H1 (cell line): ENCODE data around the gene HDDC3.

ENCODE experiments used
- ATF3 ChIP-seq: IDR thresholded peaks from 2 replicates; pipeline ENCODE4 v1.6.1; 2011; ENCODE audit warnings: low read depth, mild to moderate bottlenecking, low read length; ENCODE audit not compliant: insufficient read depth
- CREB1 ChIP-seq: IDR thresholded peaks from 2 replicates; pipeline ENCODE4 v1.6.1; 2012; ENCODE audit warnings: inconsistent platforms
- CTCF ChIP-seq, 3 experiments: IDR thresholded peaks; 1 replicate in 2 of 3; 2 replicates in 1 of 3; pipeline versions ENCODE4 v1.5.1 to v1.6.1; 2011; ENCODE audit warnings: low read length in 3 of 3, mild to moderate bottlenecking in 3 of 3, inconsistent platforms in 2 of 3, low read depth in 1 of 3, moderate library complexity in 1 of 3; ENCODE audit not compliant: insufficient read depth in 1 of 3; ENCODE audit errors: control extremely low read depth in 1 of 3
- E2F6 ChIP-seq: IDR thresholded peaks from 2 replicates; pipeline ENCODE4 v1.6.1; 2012; ENCODE audit warnings: inconsistent platforms
- EP300 ChIP-seq, 2 experiments: IDR thresholded peaks; 1 replicate in 1 of 2; 2 replicates in 1 of 2; pipeline ENCODE4 v1.6.1; 2011 to 2012; ENCODE audit warnings: low read depth in 2 of 2, low read length in 2 of 2, mild to moderate bottlenecking in 2 of 2, borderline replicate concordance in 1 of 2, inconsistent platforms in 1 of 2, moderate library complexity in 1 of 2
- JUN ChIP-seq: IDR thresholded peaks from 2 replicates; pipeline ENCODE4 v1.6.1; 2011; ENCODE audit warnings: low read depth, mild to moderate bottlenecking, improper control_type of control experiment, low read length
- NANOG ChIP-seq: IDR thresholded peaks from 2 replicates; pipeline ENCODE4 v1.6.1; 2011; ENCODE audit warnings: low read length, low read depth, mild to moderate bottlenecking, inconsistent platforms; ENCODE audit not compliant: insufficient read depth, poor library complexity, severe bottlenecking
- POLR2A ChIP-seq, 2 experiments: IDR thresholded peaks; 1 replicate in 1 of 2; 2 replicates in 1 of 2; pipeline ENCODE4 v1.6.1; 2011; ENCODE audit warnings: low read depth in 2 of 2, low read length in 2 of 2, mild to moderate bottlenecking in 2 of 2; ENCODE audit errors: control extremely low read depth in 1 of 2
- RAD21 ChIP-seq, 2 experiments: IDR thresholded peaks in 1 of 2; conservative IDR thresholded peaks in 1 of 2; 2 replicates each; pipeline ENCODE4 v1.6.1; 2011; ENCODE audit warnings: low read depth in 2 of 2, low read length in 2 of 2, improper control_type of control experiment in 1 of 2, inconsistent platforms in 1 of 2, mild to moderate bottlenecking in 1 of 2, moderate library complexity in 1 of 2
- SAP30 ChIP-seq: fragments of 300-600 bp; sonication (generic); IDR thresholded peaks from 2 replicates; pipeline ENCODE4 v1.7.1; 2012; ENCODE audit warnings: low read length, moderate library complexity, mild to moderate bottlenecking, inconsistent platforms; ENCODE audit not compliant: insufficient read depth, insufficient replicate concordance
- SP2 ChIP-seq: IDR thresholded peaks from 2 replicates; pipeline ENCODE4 v1.6.1; 2012; ENCODE audit warnings: mild to moderate bottlenecking, low read length, inconsistent platforms
- SRF ChIP-seq: IDR thresholded peaks from 2 replicates; pipeline ENCODE4 v1.6.1; 2011; ENCODE audit warnings: mild to moderate bottlenecking, low read depth, low read length, moderate library complexity
- TAF1 ChIP-seq: IDR thresholded peaks from 2 replicates; pipeline ENCODE4 v1.6.1; 2011; ENCODE audit warnings: mild to moderate bottlenecking, low read depth, low read length
- YY1 ChIP-seq: IDR thresholded peaks from 2 replicates; pipeline ENCODE4 v1.6.1; 2011; ENCODE audit warnings: low read depth, mild to moderate bottlenecking, low read length

DNA sequence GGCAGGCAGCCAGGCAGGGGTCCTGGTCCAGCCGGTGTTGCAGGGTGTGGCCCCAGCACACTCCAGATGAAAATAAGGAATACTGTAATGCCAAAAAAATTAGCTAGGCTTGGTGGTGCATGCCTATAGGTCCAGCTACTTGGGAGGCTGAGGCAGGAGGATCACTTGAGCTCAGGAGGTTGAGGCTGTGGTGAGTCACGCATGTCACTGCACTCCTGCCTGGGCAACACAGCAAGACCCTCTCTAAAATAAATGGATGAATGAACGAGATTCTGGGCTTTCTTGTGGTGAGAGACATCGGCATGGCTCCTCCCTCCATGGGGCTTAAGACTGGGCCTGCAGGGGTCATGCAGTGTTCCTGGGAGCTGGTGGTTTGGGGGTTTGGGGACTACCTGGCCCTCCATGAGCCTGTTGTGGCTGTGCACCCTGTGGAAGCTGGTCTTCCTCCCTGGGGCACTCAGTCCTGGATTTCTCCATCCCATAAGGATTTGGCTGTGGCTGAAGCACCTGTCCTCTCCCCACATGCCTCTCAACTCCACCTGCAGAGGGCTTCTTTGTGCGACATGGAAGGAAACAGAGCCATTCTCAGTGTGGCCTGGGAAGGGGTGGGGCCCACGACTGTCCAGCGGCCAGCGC is 14.7 kb upstream of the HDDC3 start:
- TF ChIP-seq SP2: no peak
- TF ChIP-seq JUN: no peak
- no peak for TF ChIP-seq NANOG
- no peak for TF ChIP-seq CTCF (IDR thresholded peaks at IDR 0.05; ENCODE audit: control extremely low read depth in 1 of 3, insufficient read depth in 1 of 3, low read depth in 1 of 3, low read length in 3 of 3)
- TF ChIP-seq CREB1: no peak
- TF ChIP-seq RAD21 (IDR thresholded peaks at IDR 0.05 in 1 of 2, conservative IDR thresholded peaks at IDR 0.05 in 1 of 2; ENCODE audit: low read depth in 2 of 2, low read length in 2 of 2): no peak
- no peak for TF ChIP-seq SRF
- TF ChIP-seq E2F6: no peak
- TF ChIP-seq POLR2A (IDR thresholded peaks at IDR 0.05; ENCODE audit: control extremely low read depth in 1 of 2, low read depth in 2 of 2, low read length in 2 of 2): no peak
- no peak for TF ChIP-seq YY1
- TF ChIP-seq SAP30: no peak
- no peak for TF ChIP-seq EP300 (IDR thresholded peaks at IDR 0.05; ENCODE audit: borderline replicate concordance in 1 of 2, low read depth in 2 of 2, low read length in 2 of 2)
- no peak for TF ChIP-seq ATF3
- no peak for TF ChIP-seq TAF1
